H54 (cell line): ENCODE results near the gene ACSS1.

Source experiments
- DNase-seq: peaks from one replicate; pipeline ENCODE4 v3.0.0; 2011; ENCODE audit warnings: low spot score, mixed read lengths; ENCODE audit not compliant: insufficient read length
- FAIRE-seq: peaks from 3 replicates; lab custom pipeline; 2011; peaks lifted over from hg19 to GRCh38; lab: Jason Lieb, UNC
- POLR2A ChIP-seq: IDR thresholded peaks from 2 replicates; pipeline ENCODE4 v1.6.1; 2011; ENCODE audit warnings: low read depth, mild to moderate bottlenecking, low read length

The ACSS1 gene

DNA sequence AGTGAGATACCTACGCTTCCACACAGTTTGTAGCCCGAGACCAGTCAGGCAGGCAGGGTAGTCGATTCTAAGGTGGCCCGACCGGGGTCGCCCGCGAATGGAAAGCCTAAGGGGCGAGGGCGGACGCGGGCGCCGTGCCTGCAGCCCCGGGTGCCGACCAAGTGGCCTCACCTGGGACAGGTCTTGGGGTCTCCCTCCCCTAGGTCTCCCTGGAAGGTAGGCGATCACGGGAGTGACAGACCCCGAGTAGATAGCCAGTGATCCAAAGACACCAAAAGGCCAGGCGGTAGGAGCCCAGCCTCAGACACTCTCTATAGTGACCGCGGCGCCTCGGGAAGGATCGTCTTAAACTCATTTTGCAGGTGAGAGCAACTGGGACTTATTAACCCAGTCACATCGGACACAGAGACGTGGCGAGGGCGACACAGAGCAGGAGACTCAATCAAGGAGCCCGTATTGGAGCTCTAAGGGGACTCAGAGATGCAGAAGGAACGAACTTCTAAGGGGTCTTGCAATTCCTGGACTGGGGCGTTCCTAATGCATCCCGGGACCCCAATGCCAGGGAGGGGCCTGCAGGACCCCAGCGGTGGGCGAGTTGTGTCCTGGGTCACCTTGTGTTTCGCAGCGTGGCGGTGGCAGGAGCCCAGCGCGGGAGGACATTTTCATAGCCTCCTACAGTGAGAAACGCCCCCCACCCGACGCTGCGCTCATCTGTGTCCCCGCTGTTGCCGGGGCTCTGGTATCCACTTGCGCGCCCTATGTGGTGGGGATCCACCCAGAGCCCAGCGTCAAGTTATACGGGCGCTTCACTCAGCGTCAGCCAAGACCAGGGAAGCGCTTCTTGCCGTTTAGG, 26.1 kb upstream of the ACSS1 start:
- FAIRE-seq (no peak), DNase-seq (no peak)
- no peak for TF ChIP-seq POLR2A

DNA sequence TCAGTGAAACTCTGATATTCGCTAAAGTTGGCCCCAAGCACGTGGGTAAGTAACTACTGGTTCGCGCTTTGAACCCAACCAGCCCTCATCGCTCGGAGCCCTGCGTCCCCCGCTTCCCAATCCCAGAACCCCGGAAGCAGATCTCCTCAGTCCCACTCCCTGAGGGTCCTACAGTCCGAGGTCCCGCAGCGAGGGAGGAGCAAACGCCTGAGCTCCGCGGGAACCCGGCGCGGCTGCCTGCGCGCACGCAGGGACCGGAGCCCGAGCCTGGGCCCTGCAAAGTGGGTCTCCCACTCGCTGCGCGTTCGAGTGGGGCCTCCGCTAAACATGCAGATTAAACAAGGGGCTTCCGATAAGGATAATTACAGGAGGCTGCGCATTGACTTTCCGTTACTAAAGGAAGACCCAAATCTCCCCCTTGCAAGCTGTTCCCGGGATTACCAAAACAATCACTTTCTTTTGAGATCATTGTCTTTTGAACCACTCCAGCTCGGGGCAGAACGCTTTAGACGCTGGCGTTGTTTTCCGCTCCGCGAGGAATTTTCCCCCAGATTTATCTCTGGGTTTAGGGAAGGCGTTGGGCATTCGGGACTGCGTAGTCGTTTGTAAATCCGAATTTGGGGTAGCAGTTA, 25.3 kb upstream of the ACSS1 start:
- TF ChIP-seq POLR2A = no peak
- no peak for FAIRE-seq
- DNase-seq = no peak

DNA sequence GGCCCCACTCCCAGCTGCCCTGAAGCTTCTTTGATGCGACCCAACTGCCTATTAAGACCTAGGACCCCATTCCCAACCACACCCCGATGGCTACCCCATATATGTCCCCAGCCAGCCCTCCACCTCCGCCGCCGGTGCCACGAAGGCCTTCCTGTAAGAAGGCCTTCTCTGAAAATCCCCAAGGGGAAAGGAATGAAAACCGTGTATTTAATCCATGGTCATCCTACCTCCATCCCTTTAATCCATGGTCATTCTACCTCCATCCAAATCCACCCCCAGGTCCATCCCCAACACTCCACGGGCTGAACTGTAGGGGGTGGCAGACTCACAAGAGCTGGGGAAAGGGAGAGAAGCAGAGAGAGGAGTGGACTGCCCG, 24.5 kb upstream of the ACSS1 start:
- DNase-seq (no peak), FAIRE-seq (no peak)
- TF ChIP-seq POLR2A = no peak

DNA sequence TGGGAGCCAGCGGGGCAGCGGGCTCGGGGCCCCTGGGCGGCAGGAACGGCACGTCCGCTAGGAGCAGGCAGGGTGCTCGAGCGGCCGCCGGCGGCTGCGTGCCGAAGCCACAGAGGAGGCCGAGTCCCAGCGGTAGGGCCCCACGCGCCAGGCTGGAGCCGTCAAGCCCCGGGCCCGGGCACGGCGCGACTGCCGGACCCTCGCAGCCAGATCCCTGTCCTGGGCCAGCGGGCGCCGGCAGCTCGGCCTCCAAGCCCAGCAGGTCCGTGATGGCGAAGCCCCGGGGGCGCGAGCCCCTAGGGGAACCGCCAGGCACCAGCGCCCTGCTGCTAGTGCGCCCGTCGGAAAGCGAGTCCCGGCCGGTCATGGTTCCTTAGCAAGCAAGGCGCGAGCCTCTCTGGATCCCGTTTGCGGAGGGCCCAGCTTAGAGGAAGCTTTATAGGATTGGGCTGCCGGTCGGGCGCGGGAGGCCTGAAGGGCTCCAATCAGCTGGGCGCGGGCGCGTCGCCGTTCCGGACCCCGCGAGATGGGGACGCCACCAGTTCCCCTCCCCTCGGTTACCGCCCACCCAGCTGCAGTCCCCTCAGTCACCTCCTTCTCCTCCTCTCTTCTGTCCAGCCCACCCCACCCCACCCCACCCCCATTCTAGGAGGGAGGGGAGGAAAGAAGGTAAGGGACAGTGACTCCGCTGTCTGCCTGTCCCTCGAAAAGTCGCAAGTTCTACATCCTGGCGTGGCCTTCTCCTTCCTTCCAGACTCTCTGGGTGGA, 24.0 kb upstream of the ACSS1 start, which contains the start of gene VSX1:
TSS of gene VSX1 (minus strand) at position 412 of the 768 bp plus-strand sequence. CDS start at position 367, 45 bp downstream.
- no peak for DNase-seq
- FAIRE-seq = no peak
- TF ChIP-seq POLR2A = no peak

DNA sequence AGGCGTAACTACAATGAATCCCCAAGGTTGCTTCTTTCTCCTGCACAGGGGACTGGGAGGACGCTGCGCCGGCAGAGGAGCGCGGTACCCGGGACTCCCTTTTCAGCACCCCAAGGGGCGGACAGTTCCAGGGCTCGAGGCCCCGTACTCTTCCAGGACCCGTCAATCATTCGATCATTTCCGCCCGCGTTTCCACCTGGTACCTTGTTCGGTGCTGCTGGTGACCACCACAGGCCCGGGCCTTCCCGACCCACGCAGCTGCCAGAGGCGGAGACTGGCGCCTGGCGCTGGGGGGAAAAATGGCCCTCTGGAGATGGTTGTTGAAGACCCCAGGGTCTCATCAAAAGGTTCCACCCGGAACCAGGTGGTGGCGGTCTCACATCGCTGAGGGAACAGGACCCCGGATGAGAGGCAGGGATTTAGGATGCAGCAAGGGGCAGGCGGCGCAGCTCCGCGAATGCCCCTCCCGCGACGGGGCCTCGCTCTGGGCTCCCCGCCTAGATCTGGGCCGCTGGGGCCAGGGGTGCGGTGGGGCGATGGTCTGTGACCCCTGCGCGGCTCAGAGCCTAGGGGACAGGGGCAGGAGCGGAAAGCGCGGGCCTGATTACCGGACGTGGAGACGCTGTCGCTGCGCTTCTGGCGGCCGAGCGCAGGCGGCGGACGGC, 23.3 kb upstream of the ACSS1 start:
- FAIRE-seq (no peak), DNase-seq (no peak)
- TF ChIP-seq POLR2A = no peak

DNA sequence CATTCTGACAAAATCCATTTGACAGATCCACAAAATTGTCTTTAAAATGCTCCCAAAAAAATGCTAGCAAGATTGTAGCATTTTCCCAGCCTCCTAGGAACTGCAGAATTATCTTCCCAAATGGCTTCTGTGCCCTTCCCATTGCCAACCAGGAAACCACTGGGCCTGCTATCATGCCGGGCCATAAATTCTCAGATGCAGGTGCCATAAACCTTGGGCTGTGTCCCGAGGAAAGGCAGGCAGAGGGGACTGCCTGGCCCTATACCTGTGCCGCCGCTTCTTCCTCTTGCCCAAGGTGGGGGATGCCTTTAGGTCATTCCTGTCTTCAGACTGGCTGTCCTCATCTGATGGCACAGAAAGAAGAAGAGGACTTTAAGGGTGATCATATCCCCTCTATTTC, 21.2 kb upstream of the ACSS1 start:
- TF ChIP-seq POLR2A = no peak
- FAIRE-seq (no peak), DNase-seq (no peak)

DNA sequence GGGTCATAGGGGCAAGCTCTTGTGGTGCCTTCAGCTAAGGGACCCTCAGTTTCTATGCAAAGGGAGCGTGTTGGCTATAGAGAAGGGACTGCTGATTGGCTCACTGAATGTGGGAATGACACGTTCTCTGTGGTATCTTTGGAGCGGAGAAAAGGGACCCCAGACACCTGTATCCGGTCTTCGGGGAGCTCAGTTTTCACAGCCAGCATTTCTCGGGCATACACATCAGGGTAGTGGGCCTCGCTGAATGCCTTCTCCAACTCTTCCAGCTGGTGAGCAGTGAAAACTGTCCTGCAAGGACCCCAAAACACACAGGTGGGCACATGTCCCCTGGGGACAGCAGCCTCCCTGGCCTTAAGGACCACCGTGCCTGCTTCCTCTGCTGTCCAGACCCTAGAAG, 20.7 kb upstream of the ACSS1 start:
- TF ChIP-seq POLR2A = no peak
- DNase-seq (no peak), FAIRE-seq (no peak)

DNA sequence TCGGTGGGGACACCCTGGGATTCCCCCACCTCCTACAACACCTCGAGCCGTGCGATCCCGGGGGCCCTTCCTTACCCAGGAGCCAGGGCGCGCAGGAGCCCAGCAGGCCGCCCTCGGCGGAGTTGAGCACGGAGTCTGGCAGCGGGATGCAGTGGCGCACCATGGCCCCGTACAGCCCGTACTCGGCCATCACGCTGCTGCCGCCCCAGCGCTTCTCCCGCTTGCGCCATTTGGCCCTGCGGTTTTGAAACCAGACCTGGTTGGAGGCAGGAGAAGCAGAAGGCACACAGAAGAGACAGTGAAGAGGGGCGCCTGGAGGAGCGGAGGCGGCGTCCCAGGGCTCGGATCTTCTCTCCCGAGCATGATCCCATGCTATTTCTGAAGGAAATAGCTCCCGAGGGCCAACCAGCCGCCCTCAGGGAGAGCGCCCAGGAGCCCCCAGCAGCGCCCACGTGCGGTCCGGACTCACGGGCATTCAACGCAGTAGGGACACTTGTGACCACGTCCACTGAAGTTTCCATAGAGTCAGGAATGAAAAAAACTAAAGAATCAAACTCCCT, 19.8 kb upstream of the ACSS1 start:
- TF ChIP-seq POLR2A = no peak
- no peak for FAIRE-seq

DNA sequence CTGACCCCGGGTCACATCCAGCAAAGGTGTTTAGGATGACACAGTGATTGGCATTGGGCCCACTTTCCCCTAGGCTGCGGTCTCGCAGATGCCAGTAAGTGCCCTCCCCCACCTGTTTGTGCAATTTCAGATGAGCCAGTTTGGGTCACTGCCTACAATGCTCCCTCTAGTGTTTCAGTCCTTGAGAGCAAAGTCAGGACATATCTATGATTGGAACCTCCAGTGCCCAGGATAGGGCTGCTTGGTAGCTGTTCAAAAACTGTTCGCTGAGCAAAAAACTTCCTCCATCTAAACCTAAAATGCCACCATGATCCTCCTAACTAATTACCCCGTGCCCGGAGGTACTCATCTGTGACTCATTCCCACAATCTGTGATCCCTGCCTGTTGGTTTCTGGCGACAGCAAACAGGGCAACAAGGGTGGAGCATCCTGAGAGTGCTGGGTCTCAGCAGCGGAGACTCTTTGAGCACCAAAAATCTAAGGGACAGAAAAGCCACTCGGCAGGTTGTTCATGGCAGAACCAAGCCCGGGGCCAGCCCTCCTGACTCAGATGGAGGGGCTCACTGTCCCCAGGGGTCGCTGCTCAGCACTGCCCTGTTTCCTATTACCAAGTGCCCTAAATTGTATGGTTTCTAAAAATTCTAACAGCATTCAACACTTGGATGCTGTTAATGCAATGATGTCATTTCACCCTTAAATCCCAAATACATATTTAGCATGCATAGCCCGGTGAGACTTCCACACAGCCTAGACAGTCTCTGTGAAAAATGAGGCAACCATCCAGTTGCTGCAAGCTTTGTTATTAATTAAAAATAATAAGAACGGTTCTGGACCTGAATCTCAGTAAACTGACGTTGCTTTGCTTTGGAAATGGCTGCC, 19.0 kb upstream of the ACSS1 start:
- FAIRE-seq (no peak), DNase-seq (peak; percentile 79)
- TF ChIP-seq POLR2A = no peak

More for the DNA sequence above, 19.8 kb upstream of the ACSS1 start:
- no peak for DNase-seq

DNA sequence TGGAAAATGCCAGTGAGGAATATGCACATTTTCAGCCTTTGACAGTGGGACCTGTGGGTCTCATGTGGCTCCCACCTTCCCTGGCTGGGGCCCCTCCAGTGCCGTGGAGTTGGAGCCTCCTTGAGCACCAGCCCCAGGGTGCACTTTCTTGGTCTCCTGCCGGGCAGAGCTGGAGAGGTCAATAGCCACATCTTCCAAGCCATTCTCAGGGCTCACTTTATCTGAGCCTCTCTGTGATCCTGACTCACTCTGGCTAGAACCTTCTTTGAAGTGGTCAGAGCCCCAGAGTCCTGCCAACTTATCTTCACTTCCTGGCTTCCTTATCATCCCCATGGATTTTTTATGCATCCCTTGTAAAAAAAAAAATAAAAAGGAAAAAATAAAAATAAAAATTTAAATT, 18.3 kb upstream of the ACSS1 start:
- no peak for TF ChIP-seq POLR2A
- DNase-seq (no peak), FAIRE-seq (no peak)

DNA sequence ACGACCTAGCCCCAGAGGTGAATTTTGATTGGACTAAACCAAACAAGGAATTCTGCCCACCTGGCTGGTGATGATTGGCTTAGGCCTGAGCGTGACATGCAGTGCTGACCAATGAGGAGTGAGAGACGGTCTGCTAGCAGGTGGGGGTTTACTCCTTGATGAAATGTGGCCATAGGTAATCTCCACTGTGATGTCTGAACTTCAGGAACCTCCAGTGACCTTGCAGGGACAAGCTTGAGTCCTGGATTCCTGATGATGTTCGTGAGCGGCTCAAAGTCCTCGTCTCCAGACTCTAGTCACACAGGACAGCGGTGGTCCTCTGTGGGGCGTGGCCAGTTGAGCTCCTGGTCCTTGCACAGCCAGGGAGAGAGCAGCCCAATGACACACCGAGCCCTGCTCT, 15.6 kb upstream of the ACSS1 start:
- FAIRE-seq (no peak), DNase-seq (no peak)

DNA sequence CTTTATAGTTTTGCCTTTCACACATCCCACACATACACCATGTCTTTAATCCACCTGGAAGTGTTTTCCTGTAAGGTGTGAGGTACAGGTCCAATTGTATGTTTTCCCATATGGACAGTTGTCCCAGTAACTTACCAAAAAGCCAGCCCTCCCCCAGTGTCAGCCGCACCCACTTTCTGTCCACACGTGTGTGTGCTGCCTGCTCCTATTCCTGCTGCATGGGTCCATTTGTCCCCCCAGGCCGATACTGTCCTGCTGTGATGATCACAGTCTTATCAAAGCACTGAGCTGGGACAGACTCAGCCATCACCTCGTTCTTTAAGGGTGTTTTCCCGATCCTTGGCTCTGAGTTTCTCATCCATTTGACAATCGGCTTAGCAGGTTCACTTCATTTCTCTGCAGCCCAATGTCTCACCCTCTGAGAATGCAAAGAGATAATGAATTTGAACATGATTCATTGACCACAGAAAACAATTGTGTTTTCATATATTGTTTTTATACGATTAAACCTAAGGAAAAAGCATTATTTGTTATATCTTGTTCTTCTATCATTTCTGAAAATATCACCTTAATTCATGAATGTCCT, 14.4 kb upstream of the ACSS1 start:
- TF ChIP-seq POLR2A = no peak
- FAIRE-seq (no peak), DNase-seq (no peak)

More for the DNA sequence above, 15.6 kb upstream of the ACSS1 start:
- TF ChIP-seq POLR2A = no peak
